Measurements from ENCODE around the gene ORC1. TPM values are rescaled to one million over a fixed set of nuclear protein-coding genes. Genes with fewer than 3 reads are reported as not detected.

Gene ORC1
- total and polyA plus RNA-seq, 2 of the 8 experiments (the other 6 are each of a cell fraction or from before 2014, with no cell fraction given): 36.9 to 49.0 TPM

GRCh38 chr1:52403566-52404115 lies 582 bp downstream of the ORC1 start (continued):
- TF ChIP-seq SP1 (IDR thresholded peaks at IDR 0.05; ENCODE audit: low read depth, low read length) (0 out of 2 replicates have a peak, but pooled peaks have one; percentile 49), CHD2 (IDR thresholded peaks at IDR 0.05; ENCODE audit: low read length) (no peak), CHD7 (IDR thresholded peaks at IDR 0.05; ENCODE audit: insufficient replicate concordance, low read length) (no peak), GABPA (IDR thresholded peaks at IDR 0.05; ENCODE audit: borderline replicate concordance, insufficient read depth, low read length) (no peak), SIN3A (conservative IDR thresholded peaks at IDR 0.05 in 1 of 2, IDR thresholded peaks at IDR 0.05 in 1 of 2; ENCODE audit: low read depth in 1 of 2, low read length in 2 of 2) (peak in 1 of 2 experiments; percentile 90; a peak in 2 of 4 replicates), CREB1 (IDR thresholded peaks at IDR 0.05) (peak; percentile 91), GTF2F1 (IDR thresholded peaks at IDR 0.05; ENCODE audit: borderline replicate concordance, low read depth, low read length) (no peak), EZH2 (IDR thresholded peaks at IDR 0.05; ENCODE audit: low read depth, low read length, severe bottlenecking) (no peak), TAF1 (IDR thresholded peaks at IDR 0.05; ENCODE audit: low read depth, low read length) (no peak), CBX8 (IDR thresholded peaks at IDR 0.05; ENCODE audit: borderline replicate concordance, low read depth, low read length) (no peak), CTBP2 (IDR thresholded peaks at IDR 0.05; ENCODE audit: borderline replicate concordance, insufficient read depth, insufficient read length, low read length) (peak; percentile 63)
